HepG2 (cell line): ENCODE results near the gene ZFHX3. TPM values are rescaled to one million over a fixed set of nuclear protein-coding genes. Genes with fewer than 3 reads are reported as not detected.

Source experiments
- ATAC-seq: fragments of 200-7000 bp; cut with Tn5 transposase; 3 replicates; pipeline ENCODE4 v1.9.1; 2020; ENCODE audit warnings: mild to moderate bottlenecking, moderate library complexity
- BruUV-seq: library from RNA; stranded (reverse); fragments of 400-500 nt; replicated peaks from 2 replicates; lab custom pipeline; 2021; lab: Mats Ljungman, UMichigan
- CTCF ChIA-PET: fragments of 300-600 bp; formaldehyde crosslinking; extraction: SDS; loops from one replicate; lab custom pipeline; 2021; ENCODE audit warnings: low total read pairs, inconsistent platforms, low intra/inter-chr PET ratio; lab: Yijun Ruan, JAX
- POLR2A ChIA-PET: fragments of 350-600 bp; sonication (Branson Sonifier 250); formaldehyde crosslinking; loops from one replicate; lab custom pipeline; 2020; ENCODE audit warnings: antibody characterized with exemption, inconsistent platforms; lab: Yijun Ruan, JAX
- DNase-seq: peaks from one replicate; pipeline ENCODE4 v3.0.0-alpha.2; 2015; ENCODE audit warnings: low spot score
- FAIRE-seq: peaks from 3 replicates; lab custom pipeline; 2011; peaks lifted over from hg19 to GRCh38; lab: Jason Lieb, UNC
- H2AFZ ChIP-seq: one replicate; pipeline ENCODE4 v1.6.1; 2011; ENCODE audit warnings: low read length, inconsistent platforms
- H3K27ac ChIP-seq: fragments of 300-600 bp; 3 replicates; pipeline ENCODE4 v1.8.0; 2011; ENCODE audit warnings: mixed run types, mild to moderate bottlenecking, mixed read lengths, low read length, inconsistent platforms; ENCODE audit not compliant: insufficient read depth; ENCODE audit errors: extremely low read length
- H3K27me3 ChIP-seq, 2 experiments: fragments of 200-600 bp in 1 of 2; 2 replicates in 1 of 2; 3 replicates in 1 of 2; pipeline versions ENCODE4 v1.6.0 to v1.8.0; 2011; ENCODE audit warnings: low read length in 2 of 2, mild to moderate bottlenecking in 2 of 2, moderate library complexity in 2 of 2, inconsistent platforms in 1 of 2; ENCODE audit not compliant: insufficient read depth in 2 of 2, control insufficient read depth in 1 of 2
- H3K36me3 ChIP-seq, 2 experiments: fragments of 200-600 bp in 1 of 2; replicated peaks in 1 of 2; 2 replicates in 1 of 2; 3 replicates in 1 of 2; pipeline versions ENCODE4 v1.5.1 to v1.8.0; 2011; ENCODE audit warnings: low read length in 2 of 2, inconsistent platforms in 1 of 2; ENCODE audit not compliant: insufficient read depth in 2 of 2, control insufficient read depth in 1 of 2
- H3K4me1 ChIP-seq: 2 replicates; pipeline ENCODE4 v1.5.1; 2012; ENCODE audit warnings: low read length, inconsistent platforms; ENCODE audit not compliant: insufficient read depth
- H3K4me2 ChIP-seq: 2 replicates; pipeline ENCODE4 v1.6.0; 2011; ENCODE audit warnings: low read depth, low read length, inconsistent platforms
- H3K4me3 ChIP-seq, 3 experiments: fragments of 200-600 bp in 1 of 3; sonication (generic), shearing (Covaris generic) in 1 of 3; replicated peaks in 1 of 3; 2 replicates each; pipeline ENCODE4 v1.5.1; 2011 to 2016; ENCODE audit warnings: low read length in 3 of 3, inconsistent platforms in 2 of 3, low read depth in 2 of 3, mild to moderate bottlenecking in 2 of 3, control low read depth in 1 of 3, mixed read lengths in 1 of 3; ENCODE audit not compliant: insufficient read depth in 1 of 3
- H3K79me2 ChIP-seq: one replicate; pipeline ENCODE4 v1.6.1; 2011; ENCODE audit warnings: low read length, inconsistent platforms; ENCODE audit not compliant: insufficient read depth
- H3K9ac ChIP-seq: 2 replicates; pipeline ENCODE4 v1.6.0; 2011; ENCODE audit warnings: mild to moderate bottlenecking, low read depth, low read length, inconsistent platforms; ENCODE audit not compliant: insufficient read depth
- H3K9me3 ChIP-seq: 2 replicates; pipeline ENCODE4 v1.5.1; 2012; ENCODE audit warnings: mild to moderate bottlenecking, low read length
- H4K20me1 ChIP-seq: 2 replicates; pipeline ENCODE4 v1.6.0; 2011; ENCODE audit warnings: inconsistent platforms, mild to moderate bottlenecking, low read length, moderate library complexity; ENCODE audit not compliant: insufficient read depth
- ERF ChIP-seq: IDR thresholded peaks from 2 replicates; pipeline ENCODE4 v1.6.1; 2018; ENCODE audit warnings: missing biosample characterization, missing genetic modification reagents
- KDM5A ChIP-seq: fragments of 200-600 bp; sonication (generic); IDR thresholded peaks from 2 replicates; pipeline ENCODE4 v1.7.0; 2018; ENCODE audit warnings: antibody characterized with exemption, mild to moderate bottlenecking, low read length, borderline replicate concordance
- MAFK ChIP-seq, 2 experiments: IDR thresholded peaks in 1 of 2; conservative IDR thresholded peaks in 1 of 2; 2 replicates each; pipeline ENCODE4 v1.6.1; 2011; ENCODE audit warnings: improper control_type of control experiment in 2 of 2, low read length in 2 of 2
- MED8 ChIP-seq: sonication (generic); formaldehyde crosslinking; IDR thresholded peaks from 2 replicates; pipeline ENCODE4 v1.8.1; 2023; ENCODE audit warnings: mild to moderate bottlenecking, missing genetic modification reagents; ENCODE audit not compliant: insufficient replicate concordance
- NCOA2 ChIP-seq: sonication (generic); formaldehyde crosslinking; IDR thresholded peaks from 2 replicates; pipeline ENCODE4 v1.8.0; 2022; ENCODE audit warnings: inconsistent platforms
- RAD51 ChIP-seq: fragments of 450-650 bp; IDR thresholded peaks from 2 replicates; pipeline ENCODE4 v1.6.1; 2016; ENCODE audit warnings: borderline replicate concordance
- RBM39 ChIP-seq: fragments of 200-400 bp; formaldehyde crosslinking; IDR thresholded peaks from one replicate; pipeline ENCODE4 v1.6.1; 2018; ENCODE audit warnings: antibody characterized with exemption, mild to moderate bottlenecking, low read depth, low read length; ENCODE audit not compliant: poor library complexity, severe bottlenecking
- SMAD3 ChIP-seq: sonication (generic); formaldehyde crosslinking; IDR thresholded peaks from 2 replicates; pipeline ENCODE4 v1.4.0; 2020; ENCODE audit warnings: missing genetic modification reagents
- SMARCC2 ChIP-seq: fragments of 450-650 bp; IDR thresholded peaks from 2 replicates; pipeline ENCODE4 v1.6.1; 2017; ENCODE audit warnings: antibody characterized with exemption, mild to moderate bottlenecking
- TBL1XR1 ChIP-seq: fragments of 150-350 bp; IDR thresholded peaks from 2 replicates; pipeline ENCODE4 v1.6.1; 2014; ENCODE audit warnings: borderline replicate concordance, low read length; ENCODE audit not compliant: partially characterized antibody
- ZNF24 ChIP-seq: fragments of 450-650 bp; IDR thresholded peaks from 2 replicates; pipeline ENCODE4 v1.6.1; 2017; ENCODE audit warnings: antibody characterized with exemption, mild to moderate bottlenecking
- ZNF589 ChIP-seq: sonication (generic); formaldehyde crosslinking; conservative IDR thresholded peaks from 2 replicates; pipeline ENCODE4 v1.8.0; 2022; ENCODE audit warnings: mild to moderate bottlenecking, moderate library complexity, missing genetic modification reagents
- ZNF746 ChIP-seq: sonication (generic); formaldehyde crosslinking; IDR thresholded peaks from 2 replicates; pipeline ENCODE4 v1.8.0; 2022; ENCODE audit warnings: mild to moderate bottlenecking, missing genetic modification reagents
- ZNF772 ChIP-seq: sonication (generic); formaldehyde crosslinking; IDR thresholded peaks from 2 replicates; pipeline ENCODE4 v1.5.0; 2020; ENCODE audit warnings: mild to moderate bottlenecking, missing genetic modification reagents
- WGBS: methylation state at CpG from one replicate; pipeline ENCODE4 v1.1.6; 2017; ENCODE audit warnings: low lambda C conversion rate; 5-methylcytosine and 5-hydroxymethylcytosine counted together
- in situ Hi-C: cut with HindIII; loops from 2 replicates; pipeline ENCODE4 v1.10.0; 2017; ENCODE audit warnings: low pct_unique_long_range_greater_than_20kb; ENCODE audit not compliant: extremely low pct_ligation_motif_present
- intact Hi-C: fragments of 100-400 bp; cut with micrococcal nuclease; formaldehyde crosslinking; loops from one replicate; pipeline ENCODE4 v1.10.0; 2022; ENCODE audit not compliant: unreplicated experiment
- polyA plus RNA-seq, 8 experiments: library from polyadenylated mRNA; depleted of rRNA in 3 of 8; stranded (reverse) in 7 of 8; unstranded in 1 of 8; fragments of >200 nt; fragmentation: Illumina TruSeq in 4 of 8; extraction: Trizol in 4 of 8; gene quantifications; 2 replicates each; pipeline versions ENCODE4 v1.2.1 to v1.2.3, GENCODE V29; 2011 to 2016; ENCODE audit warnings: low read depth in 4 of 8, missing spikeins in 1 of 8, mixed read lengths in 1 of 8; ENCODE audit not compliant: insufficient read depth in 1 of 8
- total RNA-seq, 5 experiments: library from RNA; depleted of rRNA; stranded (reverse); fragments of >200 nt; fragmentation: Illumina TruSeq; extraction: Trizol; gene quantifications; 2 replicates each; pipeline ENCODE4 v1.2.3, GENCODE V29; 2016; ENCODE audit warnings: low read depth in 1 of 5
- TF ChIP-seq, protein P1 (sequence below): IDR thresholded peaks from 2 replicates; pipeline ENCODE4 v1.6.1; 2016; ENCODE audit warnings: low read depth, missing genetic modification reagents, missing compliant biosample characterization

The ZFHX3 gene
- total and polyA plus RNA-seq, 2 of the 13 experiments (the other 11 are each of a cell fraction or from before 2014, with no cell fraction given), result 5.0 to 6.0 TPM

DNA sequence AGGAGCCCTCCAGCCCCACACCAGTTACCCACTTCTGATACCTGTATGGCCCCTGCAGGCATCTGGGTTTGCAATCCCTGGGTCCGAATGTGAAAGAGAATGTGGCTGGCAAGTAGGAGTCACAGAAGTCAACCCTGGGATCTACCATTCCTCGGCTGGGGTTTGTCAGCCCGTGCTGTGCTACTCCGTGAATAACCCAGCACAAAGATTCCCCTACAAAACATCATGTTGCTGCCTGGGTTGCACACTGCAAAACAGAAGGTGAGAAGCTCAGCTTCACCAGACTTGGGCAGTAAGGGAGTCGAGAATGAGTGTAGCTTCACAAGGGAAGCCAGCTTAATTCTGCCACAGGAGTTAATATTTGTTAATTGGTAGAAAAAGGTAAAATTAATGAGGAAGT lies 137.1 kb downstream of the ZFHX3 start:
- H3K79me2 ChIP-seq, result peaks cover 20% of the 10 kb centered on the region
- H3K9me3 ChIP-seq, result no peaks in the 10 kb centered on the region
- intact Hi-C loops (no loop called here), in situ Hi-C loops (no loop called here)
- POLR2A ChIA-PET, result no interaction called here
- no peak overlapping the region for H3K9ac ChIP-seq
- peaks cover 2 to 10% of the 10 kb centered on the region in 2 experiments; a peak in 3 of 5 replicates for H3K36me3 ChIP-seq
- no TSS peak for BruUV-seq
- FAIRE-seq, result no peak
- no peak overlapping the region for H3K27ac ChIP-seq
- 97% methylated on average over 5 of the region's 5 CpGs for WGBS
- H3K4me2 ChIP-seq, result no peak overlapping the region
- no peaks in the 10 kb centered on the region for H3K27me3 ChIP-seq
- no peak for ATAC-seq
- CTCF ChIA-PET, result no interaction called here
- TF ChIP-seq KDM5A (no peak), MED8 (CRISPR knock-in tag) (no peak), ZNF24 (no peak), SMAD3 (CRISPR knock-in tag) (no peak), ZNF772 (CRISPR knock-in tag) (no peak), ZNF746 (no peak), RBM39 (no peak), ZNF589 (CRISPR knock-in tag) (no peak), TBL1XR1 (no peak), RAD51 (no peak), ERF (CRISPR knock-in tag) (no peak), NCOA2 (CRISPR knock-in tag) (no peak), MAFK (conservative IDR thresholded peaks at IDR 0.05 in 1 of 2, IDR thresholded peaks at IDR 0.05 in 1 of 2; ENCODE audit: low read length in 2 of 2) (no peak), SMARCC2 (no peak)
- TF ChIP-seq, protein P1, sequence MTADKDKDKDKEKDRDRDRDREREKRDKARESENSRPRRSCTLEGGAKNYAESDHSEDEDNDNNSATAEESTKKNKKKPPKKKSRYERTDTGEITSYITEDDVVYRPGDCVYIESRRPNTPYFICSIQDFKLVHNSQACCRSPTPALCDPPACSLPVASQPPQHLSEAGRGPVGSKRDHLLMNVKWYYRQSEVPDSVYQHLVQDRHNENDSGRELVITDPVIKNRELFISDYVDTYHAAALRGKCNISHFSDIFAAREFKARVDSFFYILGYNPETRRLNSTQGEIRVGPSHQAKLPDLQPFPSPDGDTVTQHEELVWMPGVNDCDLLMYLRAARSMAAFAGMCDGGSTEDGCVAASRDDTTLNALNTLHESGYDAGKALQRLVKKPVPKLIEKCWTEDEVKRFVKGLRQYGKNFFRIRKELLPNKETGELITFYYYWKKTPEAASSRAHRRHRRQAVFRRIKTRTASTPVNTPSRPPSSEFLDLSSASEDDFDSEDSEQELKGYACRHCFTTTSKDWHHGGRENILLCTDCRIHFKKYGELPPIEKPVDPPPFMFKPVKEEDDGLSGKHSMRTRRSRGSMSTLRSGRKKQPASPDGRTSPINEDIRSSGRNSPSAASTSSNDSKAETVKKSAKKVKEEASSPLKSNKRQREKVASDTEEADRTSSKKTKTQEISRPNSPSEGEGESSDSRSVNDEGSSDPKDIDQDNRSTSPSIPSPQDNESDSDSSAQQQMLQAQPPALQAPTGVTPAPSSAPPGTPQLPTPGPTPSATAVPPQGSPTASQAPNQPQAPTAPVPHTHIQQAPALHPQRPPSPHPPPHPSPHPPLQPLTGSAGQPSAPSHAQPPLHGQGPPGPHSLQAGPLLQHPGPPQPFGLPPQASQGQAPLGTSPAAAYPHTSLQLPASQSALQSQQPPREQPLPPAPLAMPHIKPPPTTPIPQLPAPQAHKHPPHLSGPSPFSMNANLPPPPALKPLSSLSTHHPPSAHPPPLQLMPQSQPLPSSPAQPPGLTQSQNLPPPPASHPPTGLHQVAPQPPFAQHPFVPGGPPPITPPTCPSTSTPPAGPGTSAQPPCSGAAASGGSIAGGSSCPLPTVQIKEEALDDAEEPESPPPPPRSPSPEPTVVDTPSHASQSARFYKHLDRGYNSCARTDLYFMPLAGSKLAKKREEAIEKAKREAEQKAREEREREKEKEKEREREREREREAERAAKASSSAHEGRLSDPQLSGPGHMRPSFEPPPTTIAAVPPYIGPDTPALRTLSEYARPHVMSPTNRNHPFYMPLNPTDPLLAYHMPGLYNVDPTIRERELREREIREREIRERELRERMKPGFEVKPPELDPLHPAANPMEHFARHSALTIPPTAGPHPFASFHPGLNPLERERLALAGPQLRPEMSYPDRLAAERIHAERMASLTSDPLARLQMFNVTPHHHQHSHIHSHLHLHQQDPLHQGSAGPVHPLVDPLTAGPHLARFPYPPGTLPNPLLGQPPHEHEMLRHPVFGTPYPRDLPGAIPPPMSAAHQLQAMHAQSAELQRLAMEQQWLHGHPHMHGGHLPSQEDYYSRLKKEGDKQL (CRISPR knock-in tag), result no peak
- DNase-seq, result no peak
- no peak overlapping the region for H3K4me3 ChIP-seq
- H3K4me1 ChIP-seq, result peaks cover 29% of the 10 kb centered on the region
- no peaks in the 10 kb centered on the region for H4K20me1 ChIP-seq
- no peak overlapping the region for H2AFZ ChIP-seq
